Femur (tissue), 1 donor: ENCODE results near the gene SNRK.

Experiments used
- DNase-seq: peaks from one replicate; pipeline ENCODE4 v3.0.0-alpha.2; 2017

SNRK gene

DNA sequence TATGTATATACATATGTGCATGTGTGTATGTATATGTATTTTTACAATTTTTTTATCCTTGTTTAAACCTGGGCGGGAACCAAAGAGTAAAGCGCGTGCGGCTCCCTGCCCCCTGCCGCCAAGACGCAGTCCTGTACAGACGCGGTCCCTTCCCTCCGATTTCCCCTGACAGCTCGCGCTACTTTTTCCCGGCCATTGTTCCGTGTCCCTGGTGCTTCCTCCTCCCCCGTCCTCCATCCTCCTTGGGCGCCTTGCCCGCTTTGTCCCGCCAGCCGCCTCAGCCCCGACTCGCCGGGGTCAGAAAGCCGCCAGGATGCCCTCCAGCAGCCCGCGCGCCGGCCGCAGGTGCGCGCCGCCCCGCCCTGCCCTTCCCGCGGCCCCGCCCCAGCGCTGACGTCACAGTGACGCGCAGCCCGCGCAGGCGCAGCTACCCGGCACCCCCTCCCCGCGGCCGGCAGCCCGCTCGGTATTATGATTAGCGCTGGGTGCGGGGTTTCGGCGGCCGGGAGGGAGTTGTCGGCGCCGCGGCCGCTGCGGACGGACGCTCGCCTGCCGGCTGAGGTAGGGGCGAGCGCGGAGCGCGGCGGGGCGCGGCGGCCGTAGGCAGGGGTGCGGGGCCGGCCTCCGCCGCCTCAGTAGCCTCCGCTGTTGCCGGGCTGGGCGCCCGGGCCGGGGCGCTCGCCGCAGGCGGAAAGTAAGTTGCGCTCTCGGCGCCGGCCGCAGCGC, at the start of gene SNRK:
Gene SNRK, plus strand, starts transcription at position 426 of the 726 bp plus-strand sequence. CDS start 16,664 bp downstream, outside the sequence.
- DNase-seq, result peak; percentile 93

DNA sequence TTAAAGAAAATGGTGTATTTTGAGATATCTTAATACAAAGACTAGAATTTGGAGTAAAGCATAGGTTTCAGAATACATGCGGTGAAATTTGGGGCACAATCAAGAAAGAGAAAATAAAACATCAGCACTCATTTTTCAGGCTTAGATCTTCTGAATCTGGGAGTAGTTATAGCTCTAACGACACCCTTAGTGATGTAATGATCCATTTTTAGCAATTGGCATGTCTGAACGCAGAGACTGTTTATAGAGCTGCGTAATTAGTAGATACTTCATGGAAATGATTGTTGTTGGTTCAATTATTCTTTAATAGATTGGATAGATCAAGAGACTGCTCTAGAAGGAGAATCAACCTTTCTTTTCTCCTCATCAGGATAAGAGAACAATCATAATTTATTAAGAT, 47.5 kb upstream of the SNRK start:
- no peak for DNase-seq

DNA sequence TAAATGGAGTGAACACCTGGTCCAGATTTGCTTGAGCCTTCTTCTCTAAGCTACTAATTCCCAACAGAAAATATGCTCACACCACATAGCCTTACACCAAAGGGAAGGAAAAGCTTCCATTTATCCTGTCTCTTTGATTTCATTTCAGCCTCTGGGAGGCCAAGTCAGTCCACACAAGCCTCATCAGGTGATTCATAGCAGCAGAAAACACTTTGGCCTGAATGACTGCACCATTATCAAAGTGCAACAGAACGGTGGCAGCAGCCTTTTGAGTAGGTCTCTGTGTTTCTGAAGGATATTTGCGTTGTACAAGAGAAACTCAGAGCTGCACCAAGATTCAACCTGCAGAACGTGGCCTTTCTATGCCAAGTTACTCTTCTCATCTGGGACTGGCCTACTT, 46.6 kb upstream of the SNRK start:
- DNase-seq, result no peak

GRCh38 chr3:43243590-43244587, 42.5 kb upstream of the SNRK start:
- no peak for DNase-seq

DNA sequence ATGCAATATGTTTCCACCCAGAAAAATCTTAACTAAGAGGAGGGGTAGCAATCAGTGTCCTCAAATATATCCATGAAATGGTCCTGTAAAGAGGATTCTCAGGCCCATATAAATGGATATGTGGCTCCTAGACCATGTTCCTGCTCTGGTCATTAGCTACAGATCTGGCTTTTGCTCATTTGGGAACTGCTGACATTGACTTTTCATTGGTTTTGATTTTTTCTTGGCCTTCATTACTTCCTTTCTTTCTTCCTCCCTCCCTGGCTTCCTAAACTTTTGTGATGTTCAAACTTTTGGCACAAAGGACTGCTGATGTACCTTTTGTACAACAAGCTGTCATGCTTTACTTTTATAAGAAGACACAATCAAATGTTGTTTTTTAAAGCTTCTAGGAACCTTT, 41.6 kb upstream of the SNRK start:
- no peak for DNase-seq

DNA sequence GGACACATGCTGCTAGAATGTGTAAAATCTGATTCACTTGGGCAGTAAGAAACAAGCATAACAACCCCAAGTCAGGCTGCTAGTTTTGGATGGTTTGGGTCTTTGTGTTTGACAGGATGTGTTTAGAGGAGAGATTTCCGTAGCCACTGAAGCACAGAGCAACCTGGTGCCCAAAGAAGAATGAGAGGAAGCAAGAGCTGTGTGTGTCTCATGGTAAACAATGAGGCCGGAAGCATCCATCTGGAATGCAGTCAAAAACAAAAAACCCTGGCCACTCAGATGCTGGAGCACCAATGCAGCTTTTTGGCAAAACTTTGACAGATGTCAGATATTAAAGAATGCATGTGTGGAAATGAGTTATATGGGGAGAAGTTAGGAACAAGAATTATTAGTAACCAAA, 39.4 kb upstream of the SNRK start:
- DNase-seq, result peak; percentile 28

DNA sequence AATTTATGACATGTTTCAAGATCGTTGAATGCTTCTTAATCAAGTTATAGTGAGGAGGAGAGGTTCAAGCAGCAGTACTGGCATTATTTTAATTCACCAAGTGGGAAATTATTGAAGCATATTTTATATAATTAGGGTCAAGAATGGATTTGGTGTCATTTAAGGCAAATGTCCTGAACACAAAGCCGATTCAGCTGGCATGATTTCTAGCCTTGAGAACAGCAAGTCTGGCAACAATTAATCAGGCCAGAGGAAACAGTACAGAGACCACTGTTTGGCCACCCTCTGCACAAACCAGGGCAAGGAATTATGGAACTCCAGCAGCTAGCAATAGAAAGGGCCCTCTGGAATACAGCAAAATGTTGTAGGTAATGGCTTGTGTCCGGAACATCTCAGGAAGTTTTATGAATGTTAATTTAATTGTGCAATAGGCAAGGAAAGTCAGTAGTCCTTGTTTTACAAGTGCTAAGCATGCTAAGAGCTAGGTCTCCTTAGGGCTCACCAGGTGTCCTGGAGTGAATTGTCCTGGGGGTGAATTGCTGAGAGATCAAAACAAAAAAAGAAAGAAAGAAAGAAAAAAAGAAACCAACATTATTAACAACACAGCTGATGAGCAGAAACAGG, 38.7 kb upstream of the SNRK start:
- no peak for DNase-seq

GRCh38 chr3:43248185-43248583, 38.2 kb upstream of the SNRK start:
- no peak for DNase-seq

DNA sequence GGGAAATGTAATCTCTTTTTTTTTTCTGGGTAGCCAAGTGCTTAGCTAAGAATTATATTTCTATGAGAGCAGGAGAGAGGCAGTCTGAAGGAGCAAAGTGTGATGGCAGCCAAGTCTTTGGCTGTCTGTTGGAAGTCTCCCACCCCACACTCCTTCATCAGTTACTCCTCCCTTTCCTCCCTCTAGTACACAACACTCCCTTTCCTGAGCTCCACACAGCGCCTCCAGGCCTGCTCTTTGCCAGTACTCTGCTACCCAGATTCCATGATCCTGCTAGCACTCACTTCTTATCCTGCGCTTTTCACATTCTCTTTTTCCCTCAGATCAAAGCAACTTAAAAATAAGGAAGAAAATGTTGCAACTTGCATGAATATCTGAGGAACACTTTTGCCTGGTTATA, 37.4 kb upstream of the SNRK start:
- DNase-seq, result no peak

GRCh38 chr3:43249405-43249804, 36.9 kb upstream of the SNRK start:
- DNase-seq, result no peak

- DNase-seq, result no peak
Observed at GRCh38 chr3:43253294-43253693, 33.0 kb upstream of the SNRK start.

DNA sequence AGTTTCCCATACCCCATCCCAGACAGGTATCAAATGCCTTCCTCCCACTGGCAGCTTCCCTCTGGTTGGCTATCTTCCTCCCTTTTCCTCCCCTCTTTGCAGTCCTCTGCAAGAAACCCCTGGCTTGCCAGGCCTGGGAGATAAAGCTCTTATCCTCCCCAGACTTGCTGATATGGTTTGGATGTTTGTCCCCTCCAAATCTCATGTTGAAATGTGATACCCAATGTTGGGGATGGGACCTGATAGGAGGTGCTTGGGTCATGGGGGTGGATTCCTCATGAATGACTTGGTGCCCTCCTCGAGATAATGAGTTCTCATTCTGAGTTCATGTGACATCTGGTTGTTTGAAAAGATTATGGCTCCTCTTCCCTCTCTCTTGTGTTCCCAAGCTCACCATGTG, 32.2 kb upstream of the SNRK start:
- DNase-seq, result no peak

GRCh38 chr3:43255662-43256061, 30.7 kb upstream of the SNRK start:
- DNase-seq, result no peak

GRCh38 chr3:43256714-43257461, 29.5 kb upstream of the SNRK start:
- no peak for DNase-seq

DNA sequence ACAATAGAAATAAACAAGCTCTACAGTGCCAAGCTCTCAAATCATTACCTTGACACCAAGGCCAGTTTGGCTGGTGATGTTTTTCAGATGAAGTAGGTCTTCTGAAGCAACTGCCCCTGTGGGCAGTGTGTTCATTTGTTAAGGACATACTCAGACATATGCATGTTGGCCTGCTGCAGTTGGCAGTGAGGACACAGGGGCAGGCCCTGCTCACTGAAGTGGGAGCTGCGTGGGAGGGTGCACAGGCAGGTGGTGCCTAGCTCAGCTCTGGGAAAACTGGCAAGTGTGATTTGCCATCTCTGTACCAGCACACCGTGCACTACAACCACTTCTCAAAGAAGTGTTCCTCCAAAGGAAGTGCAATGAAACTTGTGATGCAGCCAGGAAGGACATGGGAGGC, 28.5 kb upstream of the SNRK start:
- DNase-seq, result no peak

DNA sequence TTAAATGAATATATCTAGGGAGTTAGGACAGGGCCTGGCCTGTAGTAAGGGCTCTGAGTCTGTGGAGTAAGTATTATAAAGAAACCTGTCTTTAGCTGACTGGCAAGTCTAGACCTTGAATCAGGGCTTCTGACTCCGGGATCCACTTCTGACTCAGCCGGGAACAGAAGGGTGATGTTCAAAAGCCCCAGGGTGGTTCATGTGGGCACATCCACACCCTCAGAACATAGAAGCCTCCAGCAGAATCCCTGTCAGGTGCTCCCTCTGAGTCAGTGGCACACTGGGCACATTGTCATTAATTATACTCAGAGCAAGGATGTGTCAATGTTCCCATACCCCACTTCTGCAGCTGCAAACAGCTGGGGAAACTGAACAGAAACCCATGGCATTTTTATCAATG, 26.7 kb upstream of the SNRK start:
- no peak for DNase-seq

- DNase-seq, result no peak
Observed at GRCh38 chr3:43260412-43260811, 25.9 kb upstream of the SNRK start.

DNA sequence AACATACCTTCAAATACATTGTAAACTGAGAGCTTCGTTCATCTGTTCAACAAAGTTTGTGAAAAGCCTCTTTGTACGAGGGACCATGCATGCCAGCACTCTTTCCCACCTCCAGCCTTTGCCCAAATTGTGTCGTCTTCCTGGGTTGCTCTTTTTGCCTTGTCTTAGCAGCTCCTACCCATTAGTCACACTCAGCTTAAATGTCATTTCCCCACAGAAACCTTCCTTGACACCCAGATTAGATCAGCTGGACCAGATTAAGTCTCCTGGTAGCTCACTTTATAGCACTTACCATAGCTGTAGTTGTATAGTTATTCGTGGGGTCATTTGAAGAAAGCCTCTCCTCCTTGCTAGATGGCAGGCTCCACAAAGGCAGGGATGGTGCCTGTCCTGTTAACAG, 24.1 kb upstream of the SNRK start:
- DNase-seq, result no peak

DNA sequence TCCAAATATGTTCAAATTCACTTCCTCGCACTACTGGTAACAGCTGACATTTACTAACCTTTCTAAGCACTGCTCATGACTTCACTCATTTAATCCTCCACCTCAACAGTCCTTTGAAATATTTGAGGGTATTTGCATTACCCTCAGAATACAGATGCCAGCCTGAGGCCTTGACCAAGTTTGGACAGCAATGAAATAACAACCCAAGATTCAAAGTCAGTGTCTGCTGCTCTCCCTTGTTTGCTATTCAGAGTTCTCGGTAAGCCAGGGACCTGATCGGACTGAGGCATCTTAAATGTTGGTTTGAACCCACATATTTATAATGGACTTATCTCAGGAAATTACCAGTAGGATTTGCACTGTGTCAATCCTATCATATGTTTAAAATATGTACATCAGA, 19.9 kb upstream of the SNRK start:
- DNase-seq, result no peak

GRCh38 chr3:43266995-43267394, 19.3 kb upstream of the SNRK start:
- no peak for DNase-seq

DNA sequence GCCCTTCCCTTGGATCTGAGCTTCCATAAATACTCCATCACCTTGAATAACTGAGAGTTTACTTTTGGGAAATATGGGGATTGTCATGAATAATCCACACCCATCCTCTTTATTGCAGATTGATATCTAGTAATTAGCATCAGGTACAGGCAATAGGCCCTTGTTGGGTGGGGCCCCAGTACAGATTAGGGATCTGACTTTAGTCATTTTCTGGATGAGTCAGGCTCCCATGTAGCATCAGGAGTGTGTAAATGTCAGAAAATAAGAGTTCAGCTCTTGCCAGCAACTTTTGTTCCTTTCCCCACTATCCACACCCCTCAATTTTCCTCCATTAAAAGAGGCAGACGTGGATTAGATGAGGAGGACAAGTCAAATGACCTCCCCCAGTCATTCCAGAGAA, 17.7 kb upstream of the SNRK start:
- no peak for DNase-seq

- DNase-seq, result no peak
Observed at GRCh38 chr3:43270078-43270477, 16.3 kb upstream of the SNRK start.

- DNase-seq, result peak; percentile 54
Observed at GRCh38 chr3:43273416-43273815, 12.9 kb upstream of the SNRK start.
